Skeletal muscle satellite cell (primary cell): Measurements from ENCODE around the gene NCKAP5.

Source experiments
- H3K27me3 ChIP-seq: 2 replicates; pipeline ENCODE4 v1.7.0; 2013; ENCODE audit warnings: low read length; ENCODE audit not compliant: control insufficient read depth, insufficient read depth
- H3K36me3 ChIP-seq: 2 replicates; pipeline ENCODE4 v1.7.0; 2013; ENCODE audit warnings: mild to moderate bottlenecking, control low read depth, low read length; ENCODE audit not compliant: insufficient read depth
- H3K4me1 ChIP-seq: 2 replicates; pipeline ENCODE4 v1.7.0; 2013; ENCODE audit warnings: low read length; ENCODE audit not compliant: control insufficient read depth, insufficient read depth
- H3K4me2 ChIP-seq: 2 replicates; pipeline ENCODE4 v1.7.0; 2013; ENCODE audit warnings: mild to moderate bottlenecking, low read length
- H3K4me3 ChIP-seq: 2 replicates; pipeline ENCODE4 v1.7.0; 2013; ENCODE audit warnings: low read length
- H3K9ac ChIP-seq: 2 replicates; pipeline ENCODE4 v1.7.0; 2013; ENCODE audit warnings: mild to moderate bottlenecking, low read depth, low read length, moderate library complexity
- H3K9me3 ChIP-seq: replicated peaks from 2 replicates; pipeline ENCODE4 v1.7.0; 2013; ENCODE audit warnings: mild to moderate bottlenecking, control low read depth, low read length

Gene NCKAP5

DNA sequence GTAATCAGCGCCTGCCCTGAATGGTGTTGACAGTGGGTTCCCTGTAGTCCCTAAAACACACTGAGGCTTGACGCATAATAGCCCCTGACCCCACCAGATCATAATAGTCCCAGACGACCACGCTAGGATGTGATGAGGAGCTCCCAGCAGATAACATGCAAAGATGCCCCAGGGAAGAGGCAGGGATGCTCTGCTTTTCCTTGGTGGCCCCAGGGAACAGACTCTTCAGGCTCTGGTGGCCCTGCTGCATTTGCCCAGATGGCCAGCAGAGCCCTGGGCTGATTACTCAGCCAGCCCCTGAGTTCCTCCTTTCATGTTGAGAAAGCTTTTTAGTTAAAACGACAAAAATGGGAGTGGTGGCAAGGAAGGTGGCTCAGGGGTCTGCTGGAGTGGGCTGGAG is 5.9 kb upstream of the NCKAP5 start:
- no peaks in the 10 kb centered on the region for H3K36me3 ChIP-seq
- no peak overlapping the region for H3K9ac ChIP-seq
- no peak overlapping the region for H3K4me2 ChIP-seq
- H3K4me3 ChIP-seq: no peak overlapping the region
- no peaks in the 10 kb centered on the region for H3K9me3 ChIP-seq
- peaks cover 4% of the 10 kb centered on the region for H3K4me1 ChIP-seq
- no peaks in the 10 kb centered on the region for H3K27me3 ChIP-seq

- Histone ChIP-seq H3K4me2 (no peak overlapping the region), H3K27me3 (no peaks in the 10 kb centered on the region), H3K4me1 (no peaks in the 10 kb centered on the region), H3K4me3 (no peak overlapping the region), H3K9me3 (no peaks in the 10 kb centered on the region), H3K9ac (no peak overlapping the region), H3K36me3 (no peaks in the 10 kb centered on the region)
Measured at GRCh38 chr2:133573491-133574162, 5.4 kb upstream of the NCKAP5 start.

DNA sequence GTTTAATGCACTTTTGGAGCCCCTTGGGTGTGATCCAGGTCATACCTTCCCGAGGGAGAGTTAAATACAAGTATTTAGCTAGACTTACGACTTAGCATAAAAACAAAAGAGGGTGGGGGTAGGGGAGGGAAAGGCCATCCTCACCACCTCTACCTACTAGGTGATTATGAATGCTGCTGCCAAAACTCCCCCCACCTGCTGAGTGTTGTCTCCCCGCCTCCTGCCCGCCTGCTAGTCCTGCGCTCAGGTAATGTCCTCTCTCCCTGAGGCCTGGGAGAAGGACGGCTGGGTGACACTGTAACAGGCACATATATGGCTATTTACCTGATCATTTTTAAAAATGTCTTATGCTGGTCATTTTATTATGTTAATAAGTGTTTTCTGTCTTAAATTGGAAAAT is 3.0 kb upstream of the NCKAP5 start:
- Histone ChIP-seq H3K4me2 (no peak overlapping the region), H3K27me3 (no peaks in the 10 kb centered on the region), H3K4me3 (no peak overlapping the region), H3K9ac (no peak overlapping the region), H3K36me3 (no peaks in the 10 kb centered on the region), H3K9me3 (no peaks in the 10 kb centered on the region), H3K4me1 (peaks cover 19% of the 10 kb centered on the region)

GRCh38 chr2:133570542-133570941 is 2.3 kb upstream of the NCKAP5 start:
- peaks cover 19% of the 10 kb centered on the region for H3K4me1 ChIP-seq
- H3K4me2 ChIP-seq: no peak overlapping the region
- no peak overlapping the region for H3K4me3 ChIP-seq
- no peaks in the 10 kb centered on the region for H3K9me3 ChIP-seq
- H3K9ac ChIP-seq: no peak overlapping the region
- no peaks in the 10 kb centered on the region for H3K27me3 ChIP-seq
- H3K36me3 ChIP-seq: no peaks in the 10 kb centered on the region

DNA sequence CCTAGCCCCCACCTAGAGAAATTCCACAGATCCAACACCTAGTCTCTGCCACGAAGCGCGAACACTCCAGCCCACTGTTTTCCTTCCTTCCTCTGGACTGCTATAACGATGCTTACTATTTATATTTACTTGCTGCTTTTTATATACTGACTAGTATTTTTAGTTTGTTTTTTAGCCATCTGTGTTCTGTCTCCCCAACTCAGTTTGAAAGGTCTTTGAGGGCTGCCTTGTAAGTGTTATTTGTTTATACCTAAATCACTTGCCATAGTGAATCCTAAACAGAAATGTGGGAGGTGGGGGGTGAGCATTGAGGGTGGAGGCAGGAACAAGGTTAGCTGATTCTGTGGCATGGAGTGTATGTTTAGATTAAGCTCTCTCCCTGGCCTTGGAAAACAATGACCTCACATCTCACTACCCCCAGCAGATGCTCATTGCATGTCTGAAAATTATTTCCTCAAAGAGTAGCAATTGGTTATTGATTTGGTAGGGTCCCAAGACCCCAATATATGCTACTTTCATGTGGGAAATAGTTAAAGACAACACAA is 1.1 kb upstream of the NCKAP5 start:
- Histone ChIP-seq H3K9me3 (no peaks in the 10 kb centered on the region), H3K4me2 (no peak overlapping the region), H3K27me3 (peaks cover 3% of the 10 kb centered on the region), H3K4me3 (no peak overlapping the region), H3K36me3 (no peaks in the 10 kb centered on the region), H3K4me1 (peaks cover 19% of the 10 kb centered on the region), H3K9ac (no peak overlapping the region)

DNA sequence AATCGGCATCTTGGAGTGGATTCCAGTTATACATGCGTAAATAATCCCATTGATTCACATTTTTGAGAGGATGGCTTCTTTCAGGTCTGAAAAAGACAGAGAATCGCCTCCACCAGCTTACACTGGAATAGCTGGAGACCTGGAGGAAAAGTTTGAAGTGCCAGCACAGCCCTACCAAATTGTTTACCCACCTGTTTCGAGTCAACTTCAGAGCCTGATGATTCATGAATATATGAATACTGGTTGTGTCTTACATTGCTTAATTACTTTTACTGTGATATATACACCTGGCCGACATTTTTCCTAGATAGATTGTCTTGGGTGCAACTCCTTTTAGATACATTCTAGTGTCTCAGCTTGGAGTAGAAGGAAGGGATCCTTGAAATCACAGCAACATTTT is 335 bp upstream of the NCKAP5 start:
- no peaks in the 10 kb centered on the region for H3K9me3 ChIP-seq
- peaks cover 3% of the 10 kb centered on the region for H3K27me3 ChIP-seq
- H3K9ac ChIP-seq: no peak overlapping the region
- H3K4me3 ChIP-seq: peak overlapping the region; percentile 69
- peaks cover 19% of the 10 kb centered on the region for H3K4me1 ChIP-seq
- no peaks in the 10 kb centered on the region for H3K36me3 ChIP-seq
- H3K4me2 ChIP-seq: peak overlapping the region; percentile 85

DNA sequence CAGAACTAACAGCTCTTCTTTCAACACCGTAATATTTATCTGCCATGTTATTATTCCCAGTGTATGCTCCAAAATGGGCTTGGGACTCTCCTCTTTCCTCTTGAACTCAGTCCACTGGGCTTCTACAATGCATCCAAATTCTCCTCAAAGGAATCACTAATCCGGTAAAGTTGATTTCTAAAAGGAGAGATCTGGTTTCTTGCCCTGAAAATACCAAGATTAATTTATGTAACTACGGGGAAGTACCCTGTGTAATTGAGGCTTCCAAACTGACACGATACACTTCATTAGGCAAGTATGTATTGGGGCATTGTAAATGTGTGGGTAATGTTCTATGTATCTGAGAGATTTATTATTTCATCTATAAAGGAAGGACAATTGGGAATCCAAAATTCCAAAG is 5.7 kb downstream of the NCKAP5 start:
- peaks cover 3% of the 10 kb centered on the region for H3K27me3 ChIP-seq
- peaks cover 9% of the 10 kb centered on the region for H3K4me1 ChIP-seq
- H3K9me3 ChIP-seq: no peaks in the 10 kb centered on the region
- no peaks in the 10 kb centered on the region for H3K36me3 ChIP-seq
- no peak overlapping the region for H3K9ac ChIP-seq
- no peak overlapping the region for H3K4me3 ChIP-seq
- H3K4me2 ChIP-seq: no peak overlapping the region

DNA sequence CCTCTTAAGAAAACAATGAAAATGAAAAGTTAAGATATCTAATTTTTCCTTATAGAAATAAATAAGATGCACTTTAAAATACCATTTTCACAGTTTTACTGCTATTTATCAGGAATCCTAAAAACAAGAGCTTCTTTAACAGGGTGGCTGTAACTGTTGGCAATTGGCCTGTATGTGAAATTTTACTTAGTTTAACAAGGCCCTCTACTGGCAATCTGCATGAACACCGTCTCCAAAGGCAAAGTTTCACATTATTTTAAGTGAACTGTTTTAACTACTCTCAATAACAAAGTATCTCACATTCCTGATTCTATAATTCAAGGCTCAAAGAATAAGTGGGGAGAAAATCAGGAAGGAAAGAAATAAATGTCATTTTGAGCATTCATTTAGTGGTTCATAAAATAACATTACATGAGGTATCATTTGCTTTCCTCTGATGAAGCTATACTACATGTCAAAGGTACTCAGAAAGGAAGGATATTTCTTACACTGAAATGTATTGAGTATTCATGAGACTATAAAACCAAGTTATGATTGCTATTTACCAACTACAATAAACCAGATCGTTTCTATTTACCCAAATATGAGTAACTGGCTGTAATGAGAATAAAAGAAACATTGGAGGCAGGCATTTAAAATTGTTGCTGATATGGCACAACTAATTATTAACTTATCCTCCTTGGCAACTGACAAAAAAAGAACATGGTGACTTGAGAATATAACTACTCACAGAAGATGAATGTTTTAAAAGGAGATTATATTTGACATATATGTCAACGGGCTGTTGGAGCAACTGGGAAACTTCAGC is 7.0 kb downstream of the NCKAP5 start:
- H3K27me3 ChIP-seq: peaks cover 3% of the 10 kb centered on the region
- H3K9me3 ChIP-seq: no peaks in the 10 kb centered on the region
- no peaks in the 10 kb centered on the region for H3K4me1 ChIP-seq
- H3K9ac ChIP-seq: no peak overlapping the region
- H3K4me3 ChIP-seq: no peak overlapping the region
- H3K36me3 ChIP-seq: no peaks in the 10 kb centered on the region
- H3K4me2 ChIP-seq: no peak overlapping the region

DNA sequence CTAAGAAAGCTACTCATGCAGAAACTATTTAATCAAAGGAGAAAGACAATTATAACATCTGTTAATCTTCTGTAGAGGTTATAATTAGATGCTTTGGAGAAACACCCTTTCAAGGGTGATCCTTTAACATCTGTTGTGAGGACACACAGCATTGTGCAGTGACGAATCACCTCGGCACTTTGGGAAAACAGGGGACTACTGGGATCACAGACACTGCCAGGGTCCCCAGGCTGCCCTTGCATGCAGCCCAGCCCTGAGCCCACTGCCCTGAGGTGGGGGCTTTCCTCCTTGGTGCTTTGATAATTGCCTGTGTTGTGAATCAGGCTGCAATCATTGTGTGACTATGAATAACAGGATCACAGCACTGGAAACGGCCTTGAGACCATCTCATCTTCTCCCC is 10.6 kb downstream of the NCKAP5 start:
- Histone ChIP-seq H3K4me3 (no peak overlapping the region), H3K27me3 (no peaks in the 10 kb centered on the region), H3K36me3 (no peaks in the 10 kb centered on the region), H3K4me1 (no peaks in the 10 kb centered on the region), H3K4me2 (no peak overlapping the region), H3K9me3 (no peaks in the 10 kb centered on the region), H3K9ac (no peak overlapping the region)

- no peaks in the 10 kb centered on the region for H3K27me3 ChIP-seq
- no peaks in the 10 kb centered on the region for H3K36me3 ChIP-seq
- H3K9me3 ChIP-seq: no peaks in the 10 kb centered on the region
- no peak overlapping the region for H3K9ac ChIP-seq
- no peak overlapping the region for H3K4me2 ChIP-seq
- no peak overlapping the region for H3K4me3 ChIP-seq
- no peaks in the 10 kb centered on the region for H3K4me1 ChIP-seq
Measured at GRCh38 chr2:133553838-133554408, 14.3 kb downstream of the NCKAP5 start.

DNA sequence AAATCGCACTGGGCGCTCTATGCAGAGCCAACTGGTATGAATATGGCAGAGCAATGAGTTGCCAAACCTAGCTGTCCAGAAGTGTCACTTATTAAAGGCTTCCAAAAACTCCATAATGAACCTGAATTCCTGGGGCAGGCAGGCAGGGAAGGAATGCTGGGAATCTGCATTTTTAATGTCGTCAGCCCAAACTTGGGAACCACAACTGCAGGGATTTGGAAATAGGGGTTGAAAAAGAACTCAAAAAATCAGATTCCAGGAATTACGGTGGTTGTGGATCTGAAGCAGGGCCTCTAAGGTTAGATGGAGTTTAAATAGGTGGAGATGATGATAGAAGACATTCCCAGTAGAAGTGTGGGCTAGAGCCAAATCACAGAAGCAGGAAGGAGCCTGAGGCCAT is 15.0 kb downstream of the NCKAP5 start:
- no peak overlapping the region for H3K9ac ChIP-seq
- no peaks in the 10 kb centered on the region for H3K36me3 ChIP-seq
- H3K4me2 ChIP-seq: no peak overlapping the region
- H3K9me3 ChIP-seq: no peaks in the 10 kb centered on the region
- H3K27me3 ChIP-seq: no peaks in the 10 kb centered on the region
- no peak overlapping the region for H3K4me3 ChIP-seq
- no peaks in the 10 kb centered on the region for H3K4me1 ChIP-seq
